Vagina (tissue), 2 donors: Measurements from ENCODE around the gene JPH2. TPM values are rescaled to one million over a fixed set of nuclear protein-coding genes. Genes with fewer than 3 reads are reported as not detected.
A peak's percentile ranks its signal among the peaks of the same experiment; 100 is the strongest.

Experiments used
- DNase-seq, 2 donors: peaks; one replicate each; pipeline ENCODE4 v3.0.0-alpha.2; 2017; ENCODE audit errors: extremely low spot score in 2 of 2
- H3K27ac ChIP-seq: fragments of 200-600 bp; sonication (generic); one replicate; pipeline ENCODE4 v1.5.1; 2019
- H3K27me3 ChIP-seq: fragments of 200-600 bp; sonication (generic); one replicate; pipeline ENCODE4 v1.5.1; 2019
- H3K36me3 ChIP-seq, 2 donors: fragments of 200-600 bp; sonication (generic); one replicate each; pipeline ENCODE4 v1.5.1; 2017 to 2019
- H3K4me1 ChIP-seq: fragments of 200-600 bp; sonication (generic); one replicate; pipeline ENCODE4 v1.5.1; 2019
- H3K4me3 ChIP-seq, 2 donors: fragments of 200-600 bp; sonication (generic); 1 replicate in 1 of 2; 2 replicates in 1 of 2; pipeline ENCODE4 v1.5.1; 2016 to 2019
- H3K9me3 ChIP-seq: fragments of 200-600 bp; sonication (generic); one replicate; pipeline ENCODE4 v1.5.1; 2019
- POLR2A ChIP-seq, 2 donors: fragments of 450-650 bp; IDR thresholded peaks; one replicate each; pipeline ENCODE4 v1.6.1; 2017; ENCODE audit warnings: antibody characterized with exemption in 2 of 2, mild to moderate bottlenecking in 2 of 2, moderate library complexity in 2 of 2
- POLR2AphosphoS5 ChIP-seq, 2 donors: sonication (generic); formaldehyde crosslinking; IDR thresholded peaks; one replicate each; pipeline ENCODE4 v1.9.0; 2017; ENCODE audit warnings: antibody characterized with exemption in 2 of 2, mild to moderate bottlenecking in 2 of 2, low read depth in 1 of 2; ENCODE audit not compliant: insufficient read depth in 1 of 2
- intact Hi-C: fragments of 100-400 bp; cut with DNase I; formaldehyde crosslinking; loops from one replicate; pipeline ENCODE4 v1.15.1; 2023
- total RNA-seq: library from RNA; depleted of rRNA; stranded (reverse); fragments of >200 nt; gene quantifications from one replicate; pipeline ENCODE4 v1.2.3, GENCODE V29; 2016
- TF ChIP-seq, protein P1 (sequence below), 3 experiments: fragments of 450-650 bp in 2 of 3; fragments of 200-600 bp in 1 of 3; sonication (generic) in 1 of 3; IDR thresholded peaks; one replicate each; pipeline ENCODE4 v1.5.1; 2017 to 2019; ENCODE audit warnings: antibody characterized with exemption in 3 of 3, mild to moderate bottlenecking in 2 of 3, moderate library complexity in 2 of 3

JPH2 gene
- total RNA-seq, 1 donor from 2014 or later, result 13.8 TPM

DNA sequence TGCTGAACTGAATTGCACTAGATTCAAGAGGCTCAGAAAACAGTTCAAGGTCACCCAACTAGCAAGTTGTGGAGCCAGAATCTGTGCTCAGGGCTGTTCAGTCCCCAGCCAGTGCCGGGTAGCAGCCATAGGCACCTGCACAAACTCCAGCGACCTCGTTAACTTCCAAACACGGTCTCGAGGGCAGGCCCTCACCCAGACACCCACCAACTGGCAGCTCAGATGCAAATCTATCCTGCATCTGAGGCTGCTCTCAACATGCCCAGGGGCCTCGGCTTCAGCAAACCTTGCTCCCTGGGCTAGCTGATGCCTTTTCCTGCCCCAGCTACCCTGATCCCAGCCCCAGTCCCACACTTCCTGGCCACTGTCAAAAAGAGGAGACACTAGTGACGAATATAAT, 3.7 kb downstream of the JPH2 start:
- intact Hi-C loops, result no loop called here
- H3K4me1 ChIP-seq, result peaks cover 19% of the 10 kb centered on the region
- no peaks in the 10 kb centered on the region for H3K36me3 ChIP-seq
- TF ChIP-seq, protein P1, sequence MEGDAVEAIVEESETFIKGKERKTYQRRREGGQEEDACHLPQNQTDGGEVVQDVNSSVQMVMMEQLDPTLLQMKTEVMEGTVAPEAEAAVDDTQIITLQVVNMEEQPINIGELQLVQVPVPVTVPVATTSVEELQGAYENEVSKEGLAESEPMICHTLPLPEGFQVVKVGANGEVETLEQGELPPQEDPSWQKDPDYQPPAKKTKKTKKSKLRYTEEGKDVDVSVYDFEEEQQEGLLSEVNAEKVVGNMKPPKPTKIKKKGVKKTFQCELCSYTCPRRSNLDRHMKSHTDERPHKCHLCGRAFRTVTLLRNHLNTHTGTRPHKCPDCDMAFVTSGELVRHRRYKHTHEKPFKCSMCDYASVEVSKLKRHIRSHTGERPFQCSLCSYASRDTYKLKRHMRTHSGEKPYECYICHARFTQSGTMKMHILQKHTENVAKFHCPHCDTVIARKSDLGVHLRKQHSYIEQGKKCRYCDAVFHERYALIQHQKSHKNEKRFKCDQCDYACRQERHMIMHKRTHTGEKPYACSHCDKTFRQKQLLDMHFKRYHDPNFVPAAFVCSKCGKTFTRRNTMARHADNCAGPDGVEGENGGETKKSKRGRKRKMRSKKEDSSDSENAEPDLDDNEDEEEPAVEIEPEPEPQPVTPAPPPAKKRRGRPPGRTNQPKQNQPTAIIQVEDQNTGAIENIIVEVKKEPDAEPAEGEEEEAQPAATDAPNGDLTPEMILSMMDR (IDR thresholded peaks at IDR 0.05), result no peak
- TF ChIP-seq POLR2AphosphoS5 (IDR thresholded peaks at IDR 0.05; ENCODE audit: insufficient read depth in 1 of 2, low read depth in 1 of 2) (no peak), POLR2A (IDR thresholded peaks at IDR 0.05) (no peak)
- H3K4me3 ChIP-seq, result peak overlapping the region; percentile 43 to 46
- no peaks in the 10 kb centered on the region for H3K9me3 ChIP-seq
- no peak for DNase-seq
- peak overlapping the region; percentile 10 for H3K27ac ChIP-seq
- no peaks in the 10 kb centered on the region for H3K27me3 ChIP-seq

DNA sequence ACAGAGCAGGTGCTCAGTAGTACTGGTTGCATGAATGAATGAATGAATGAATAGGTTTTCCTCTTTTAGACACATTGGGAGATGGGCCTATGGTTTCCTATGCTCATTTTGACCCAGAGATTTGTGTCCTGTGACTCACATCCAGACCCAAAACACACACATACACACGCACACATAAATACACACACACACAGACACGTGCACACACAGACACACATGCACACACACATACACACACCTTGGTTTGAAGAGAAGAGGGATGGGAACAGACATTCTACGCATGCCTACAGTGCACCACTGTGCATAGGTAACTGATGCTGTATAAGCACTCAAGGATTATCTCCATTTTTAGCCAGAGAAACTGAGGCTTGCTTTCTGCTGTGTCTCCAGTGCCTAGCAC, 4.1 kb downstream of the JPH2 start:
- intact Hi-C loops, result no loop called here
- Histone ChIP-seq H3K36me3 (no peaks in the 10 kb centered on the region), H3K4me3 (peak overlapping the region; percentile 43 to 46), H3K4me1 (peaks cover 15% of the 10 kb centered on the region), H3K27me3 (no peaks in the 10 kb centered on the region), H3K9me3 (no peaks in the 10 kb centered on the region), H3K27ac (no peak overlapping the region)
- TF ChIP-seq, protein P1 (IDR thresholded peaks at IDR 0.05), result no peak
- TF ChIP-seq POLR2A (IDR thresholded peaks at IDR 0.05) (no peak), POLR2AphosphoS5 (IDR thresholded peaks at IDR 0.05; ENCODE audit: insufficient read depth in 1 of 2, low read depth in 1 of 2) (no peak)
- DNase-seq, result no peak

DNA sequence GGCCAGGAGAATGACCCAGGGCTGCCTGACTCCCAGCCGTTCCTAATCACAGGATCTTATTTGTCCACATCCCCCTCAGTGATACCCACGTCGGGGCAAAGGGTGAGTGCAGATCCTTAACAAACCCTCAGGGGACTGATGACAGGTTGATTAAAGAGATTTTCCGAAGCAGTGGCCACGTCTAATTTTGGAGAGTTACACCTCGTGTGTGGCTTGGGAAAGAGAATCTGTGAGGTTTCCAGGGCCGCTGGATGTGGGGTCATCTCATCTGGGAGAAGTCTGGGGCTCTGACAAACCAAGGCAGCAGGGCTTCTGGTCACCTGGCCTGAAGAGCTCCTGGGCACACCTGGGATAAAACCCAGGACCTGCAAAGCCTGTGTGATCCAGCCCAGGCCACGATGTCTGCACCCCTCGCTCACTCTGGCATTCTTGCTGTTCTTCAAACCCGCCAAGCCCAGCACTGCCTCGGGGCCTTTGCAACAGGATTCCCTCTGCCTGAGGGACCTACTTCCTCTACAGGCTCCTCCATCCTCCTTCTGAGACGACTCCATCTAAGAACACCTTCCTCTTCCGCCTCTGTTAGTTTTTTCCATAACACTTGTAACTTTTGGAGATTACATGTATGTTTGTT, 4.7 kb downstream of the JPH2 start:
- Histone ChIP-seq H3K27me3 (no peaks in the 10 kb centered on the region), H3K36me3 (no peaks in the 10 kb centered on the region), H3K4me3 (peak overlapping the region in 1 of 2 donors; percentile 18), H3K4me1 (peaks cover 11% of the 10 kb centered on the region), H3K27ac (peak overlapping the region; percentile 31), H3K9me3 (no peaks in the 10 kb centered on the region)
- DNase-seq, result no peak
- intact Hi-C loops, result no loop called here
- TF ChIP-seq, protein P1 (IDR thresholded peaks at IDR 0.05), result no peak
- TF ChIP-seq POLR2AphosphoS5 (IDR thresholded peaks at IDR 0.05; ENCODE audit: insufficient read depth in 1 of 2, low read depth in 1 of 2), result no peak
- TF ChIP-seq POLR2A (IDR thresholded peaks at IDR 0.05), result no peak

DNA sequence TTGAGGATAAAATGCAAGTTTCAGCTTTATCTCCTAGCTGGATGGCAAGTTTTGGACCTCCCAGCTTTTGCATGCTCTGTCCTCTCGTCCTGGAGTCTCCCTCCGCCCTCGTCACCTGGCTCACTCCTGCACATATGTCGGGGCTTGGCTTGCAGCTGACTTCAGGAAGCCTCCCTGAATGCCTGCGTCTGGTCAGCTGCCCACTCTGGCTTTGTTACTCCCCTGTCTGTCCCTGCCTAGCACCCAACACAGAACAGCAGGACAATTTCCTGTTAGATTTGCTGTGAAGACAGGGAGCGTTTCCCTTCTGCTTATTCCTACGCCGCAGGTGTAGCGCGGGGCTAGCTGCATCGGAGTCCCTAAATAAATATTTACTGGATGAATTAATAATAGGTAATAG, 5.4 kb downstream of the JPH2 start:
- no peak for DNase-seq
- H3K27me3 ChIP-seq, result no peaks in the 10 kb centered on the region
- no peaks in the 10 kb centered on the region for H3K36me3 ChIP-seq
- intact Hi-C loops, result no loop called here
- H3K4me3 ChIP-seq, result peak overlapping the region in 1 of 2 donors; percentile 18
- TF ChIP-seq, protein P1 (IDR thresholded peaks at IDR 0.05), result no peak
- TF ChIP-seq POLR2AphosphoS5 (IDR thresholded peaks at IDR 0.05; ENCODE audit: insufficient read depth in 1 of 2, low read depth in 1 of 2) (no peak), POLR2A (IDR thresholded peaks at IDR 0.05) (no peak)
- H3K9me3 ChIP-seq, result no peaks in the 10 kb centered on the region
- peaks cover 8% of the 10 kb centered on the region for H3K4me1 ChIP-seq
- peak overlapping the region; percentile 31 for H3K27ac ChIP-seq

DNA sequence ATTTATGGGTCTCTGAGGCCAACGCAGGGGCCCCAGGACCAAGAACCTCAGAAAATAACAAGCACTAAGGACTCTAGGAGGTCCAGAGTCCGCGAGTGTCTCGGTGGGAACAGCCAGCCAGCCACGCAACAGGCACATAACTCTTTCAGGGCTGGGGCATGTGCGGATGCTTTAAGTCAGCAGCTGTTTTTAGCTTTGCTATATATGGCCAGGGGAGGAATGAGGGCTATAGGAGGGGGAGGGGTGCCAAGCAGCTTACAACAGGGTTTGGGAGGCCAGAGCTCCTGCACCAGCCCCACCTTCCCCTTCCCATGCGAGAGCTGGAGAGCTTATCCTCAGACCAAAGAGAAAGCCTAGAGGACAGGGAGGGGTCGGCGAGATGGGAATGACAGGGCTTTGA, 6.2 kb downstream of the JPH2 start:
- intact Hi-C loops, result no loop called here
- H3K27me3 ChIP-seq, result no peaks in the 10 kb centered on the region
- TF ChIP-seq POLR2AphosphoS5 (IDR thresholded peaks at IDR 0.05; ENCODE audit: insufficient read depth in 1 of 2, low read depth in 1 of 2), result no peak
- TF ChIP-seq, protein P1 (IDR thresholded peaks at IDR 0.05), result no peak
- no peak for TF ChIP-seq POLR2A (IDR thresholded peaks at IDR 0.05)
- H3K36me3 ChIP-seq, result no peaks in the 10 kb centered on the region
- H3K4me1 ChIP-seq, result peaks cover 6% of the 10 kb centered on the region
- DNase-seq, result no peak
- H3K9me3 ChIP-seq, result no peaks in the 10 kb centered on the region
- no peak overlapping the region for H3K27ac ChIP-seq
- H3K4me3 ChIP-seq, result peak overlapping the region in 1 of 2 donors; percentile 18
